HepG2 (cell line): Measurements from ENCODE around the gene HAP1. TPM values are rescaled to one million over a fixed set of nuclear protein-coding genes. Genes with fewer than 3 reads are reported as not detected.

Experiments
- BCL6 ChIP-seq: IDR thresholded peaks from 2 replicates; pipeline ENCODE4 v1.6.1; 2016; ENCODE audit warnings: missing genetic modification reagents, missing compliant biosample characterization
- ETV6 ChIP-seq: sonication (generic); formaldehyde crosslinking; conservative IDR thresholded peaks from 2 replicates; pipeline ENCODE4 v1.4.0; 2020; ENCODE audit warnings: missing genetic modification reagents
- FOXM1 ChIP-seq: sonication (generic); formaldehyde crosslinking; IDR thresholded peaks from 2 replicates; pipeline ENCODE4 v1.5.0; 2020; ENCODE audit warnings: missing genetic modification reagents
- IKZF5 ChIP-seq: IDR thresholded peaks from 2 replicates; pipeline ENCODE4 v1.6.1; 2018; ENCODE audit warnings: missing genetic modification reagents, mild to moderate bottlenecking, missing compliant biosample characterization
- MATR3 ChIP-seq: sonication (generic); formaldehyde crosslinking; IDR thresholded peaks from 2 replicates; pipeline ENCODE4 v1.4.0; 2020; ENCODE audit warnings: missing genetic modification reagents
- MLXIP ChIP-seq: sonication (generic); formaldehyde crosslinking; IDR thresholded peaks from 2 replicates; pipeline ENCODE4 v1.9.0; 2021; ENCODE audit warnings: missing genetic modification reagents, borderline replicate concordance
- MXD4 ChIP-seq: IDR thresholded peaks from 2 replicates; pipeline ENCODE4 v1.6.1; 2016; ENCODE audit warnings: mild to moderate bottlenecking, missing biosample characterization, missing genetic modification reagents
- MYPOP ChIP-seq: sonication (generic); formaldehyde crosslinking; IDR thresholded peaks from 2 replicates; pipeline ENCODE4 v1.8.1; 2023; ENCODE audit warnings: mild to moderate bottlenecking, moderate library complexity, missing genetic modification reagents
- NFIB ChIP-seq: sonication (generic); formaldehyde crosslinking; IDR thresholded peaks from 2 replicates; pipeline ENCODE4 v1.9.0; 2021; ENCODE audit warnings: missing genetic modification reagents, mild to moderate bottlenecking, borderline replicate concordance
- POLR2G ChIP-seq: fragments of 200-400 bp; formaldehyde crosslinking; IDR thresholded peaks from 2 replicates; pipeline ENCODE4 v1.6.1; 2018; ENCODE audit warnings: mild to moderate bottlenecking, low read depth, low read length, moderate library complexity
- PPARG ChIP-seq: conservative IDR thresholded peaks from 2 replicates; pipeline ENCODE4 v1.6.1; 2016; ENCODE audit warnings: missing biosample characterization, missing genetic modification reagents
- REXO4 ChIP-seq: sonication (generic); formaldehyde crosslinking; IDR thresholded peaks from 2 replicates; pipeline ENCODE4 v1.8.0; 2022; ENCODE audit warnings: missing genetic modification reagents, mild to moderate bottlenecking, borderline replicate concordance
- SRSF1 ChIP-seq: fragments of 200-400 bp; formaldehyde crosslinking; optimal IDR thresholded peaks from 2 replicates; pipeline ENCODE3; 2017; ENCODE audit warnings: mild to moderate bottlenecking, low read depth, low read length, moderate library complexity
- ZBTB39 ChIP-seq: sonication (generic); formaldehyde crosslinking; IDR thresholded peaks from 2 replicates; pipeline ENCODE4 v1.5.0; 2020; ENCODE audit warnings: missing genetic modification reagents
- ZFP62 ChIP-seq: sonication (generic); formaldehyde crosslinking; IDR thresholded peaks from 2 replicates; pipeline ENCODE4 v1.4.0; 2020; ENCODE audit warnings: missing genetic modification reagents
- ZIK1 ChIP-seq: sonication (generic); formaldehyde crosslinking; IDR thresholded peaks from 2 replicates; pipeline ENCODE4 v1.5.0; 2020; ENCODE audit warnings: mild to moderate bottlenecking, low read depth, missing genetic modification reagents, borderline replicate concordance
- ZNF33B ChIP-seq: sonication (generic); formaldehyde crosslinking; IDR thresholded peaks from 2 replicates; pipeline ENCODE4 v1.5.1; 2020; ENCODE audit warnings: mild to moderate bottlenecking, missing genetic modification reagents
- ZNF567 ChIP-seq: sonication (generic); formaldehyde crosslinking; IDR thresholded peaks from 2 replicates; pipeline ENCODE4 v1.8.1; 2023; ENCODE audit warnings: mild to moderate bottlenecking, missing genetic modification reagents, borderline replicate concordance
- ZNF576 ChIP-seq: sonication (generic); formaldehyde crosslinking; IDR thresholded peaks from 2 replicates; pipeline ENCODE4 v1.4.0; 2020; ENCODE audit warnings: mild to moderate bottlenecking, missing genetic modification reagents
- ZNF589 ChIP-seq: sonication (generic); formaldehyde crosslinking; conservative IDR thresholded peaks from 2 replicates; pipeline ENCODE4 v1.8.0; 2022; ENCODE audit warnings: mild to moderate bottlenecking, moderate library complexity, missing genetic modification reagents
- ZNF7 ChIP-seq: IDR thresholded peaks from 2 replicates; pipeline ENCODE4 v1.6.1; 2016; ENCODE audit warnings: missing biosample characterization, missing genetic modification reagents
- ZNF768 ChIP-seq: sonication (generic); formaldehyde crosslinking; IDR thresholded peaks from 2 replicates; pipeline ENCODE4 v1.4.0; 2020; ENCODE audit warnings: missing genetic modification reagents
- ZNF777 ChIP-seq: sonication (generic); formaldehyde crosslinking; IDR thresholded peaks from 2 replicates; pipeline ENCODE4 v1.4.0; 2020; ENCODE audit warnings: missing genetic modification reagents
- polyA plus RNA-seq, 8 experiments: library from polyadenylated mRNA; depleted of rRNA in 3 of 8; stranded (reverse) in 7 of 8; unstranded in 1 of 8; fragments of >200 nt; fragmentation: Illumina TruSeq in 4 of 8; extraction: Trizol in 4 of 8; gene quantifications; 2 replicates each; pipeline versions ENCODE4 v1.2.1 to v1.2.3, GENCODE V29; 2011 to 2016; ENCODE audit warnings: low read depth in 4 of 8, missing spikeins in 1 of 8, mixed read lengths in 1 of 8; ENCODE audit not compliant: insufficient read depth in 1 of 8
- total RNA-seq, 5 experiments: library from RNA; depleted of rRNA; stranded (reverse); fragments of >200 nt; fragmentation: Illumina TruSeq; extraction: Trizol; gene quantifications; 2 replicates each; pipeline ENCODE4 v1.2.3, GENCODE V29; 2016; ENCODE audit warnings: low read depth in 1 of 5

HAP1 gene
- total and polyA plus RNA-seq, 2 of the 13 experiments (the other 11 are each of a cell fraction or from before 2014, with no cell fraction given): 0.07 TPM

- TF ChIP-seq ZBTB39 (CRISPR knock-in tag): no peak
- TF ChIP-seq ZIK1 (CRISPR knock-in tag): no peak
- TF ChIP-seq ZNF589 (CRISPR knock-in tag): no peak
- TF ChIP-seq ZNF33B (CRISPR knock-in tag): no peak
- no peak for TF ChIP-seq PPARG
- no peak for TF ChIP-seq ETV6 (CRISPR knock-in tag)
- TF ChIP-seq NFIB (CRISPR knock-in tag): no peak
- peak; percentile 35; the same call in 1 of the 2 replicates for TF ChIP-seq MLXIP (CRISPR knock-in tag)
- no peak for TF ChIP-seq MYPOP (CRISPR knock-in tag)
- no peak; the same call in 1 of the 2 replicates for TF ChIP-seq MXD4 (CRISPR knock-in tag)
- TF ChIP-seq BCL6 (CRISPR knock-in tag): no peak; the same call in none of the 2 replicates
- no peak for TF ChIP-seq POLR2G
- TF ChIP-seq MATR3 (CRISPR knock-in tag): no peak
- TF ChIP-seq FOXM1: no peak
- TF ChIP-seq ZNF768 (CRISPR knock-in tag): no peak
- TF ChIP-seq ZNF7 (CRISPR knock-in tag): no peak
- no peak for TF ChIP-seq SRSF1
- TF ChIP-seq ZNF567 (CRISPR knock-in tag): peak; percentile 17; the same call in 1 of the 2 replicates
- no peak for TF ChIP-seq IKZF5 (CRISPR knock-in tag)
- no peak for TF ChIP-seq ZFP62 (CRISPR knock-in tag)
- TF ChIP-seq REXO4 (CRISPR knock-in tag): no peak
- 0 out of 2 replicates have a peak, but pooled peaks have one; percentile 20 for TF ChIP-seq ZNF576 (CRISPR knock-in tag)
- no peak; the same call in 1 of the 2 replicates for TF ChIP-seq ZNF777
Measured at GRCh38 chr17:41689497-41690299, 44.7 kb downstream of the HAP1 start (continued).
